Measurements from ENCODE around the gene GPC2.

DNA sequence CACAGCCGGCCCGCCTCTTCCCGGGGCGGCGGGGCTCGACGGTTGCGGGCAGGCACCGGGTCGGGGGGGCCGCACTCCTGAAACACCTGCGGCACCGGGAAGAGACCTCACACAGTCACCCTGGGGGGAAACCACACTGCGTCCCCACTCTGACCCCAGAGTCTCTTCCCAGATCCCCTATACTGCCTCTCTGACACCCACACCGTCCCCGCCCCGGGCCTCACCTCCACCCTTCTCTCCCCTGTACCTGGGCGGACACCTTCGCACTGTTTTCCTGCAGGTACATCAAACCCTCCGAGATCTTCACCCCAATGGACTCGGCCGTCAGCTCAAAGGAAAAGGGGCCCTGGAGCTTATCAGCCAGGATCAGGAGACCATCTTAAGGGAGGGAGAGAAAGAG lies 5.3 kb downstream of the GPC2 start:
- TF ChIP-seq HDAC2 (IDR thresholded peaks at IDR 0.05) (no peak), BHLHE40 (IDR thresholded peaks at IDR 0.05; ENCODE audit: low read depth, low read length) (no peak), EP300 (IDR thresholded peaks at IDR 0.05) (no peak), PHF8 (IDR thresholded peaks at IDR 0.05; ENCODE audit: borderline replicate concordance, low read depth) (no peak), SMC3 (IDR thresholded peaks at IDR 0.05) (no peak), POLR2A (IDR thresholded peaks at IDR 0.05; ENCODE audit: low read length) (no peak), CTCF (IDR thresholded peaks at IDR 0.05) (no peak), MAX (IDR thresholded peaks at IDR 0.05) (no peak), JUNB (IDR thresholded peaks at IDR 0.05) (no peak), EHMT2 (IDR thresholded peaks at IDR 0.05; ENCODE audit: low read depth) (no peak), ZC3H11A (IDR thresholded peaks at IDR 0.05) (no peak)
- TF ChIP-seq, protein P1, sequence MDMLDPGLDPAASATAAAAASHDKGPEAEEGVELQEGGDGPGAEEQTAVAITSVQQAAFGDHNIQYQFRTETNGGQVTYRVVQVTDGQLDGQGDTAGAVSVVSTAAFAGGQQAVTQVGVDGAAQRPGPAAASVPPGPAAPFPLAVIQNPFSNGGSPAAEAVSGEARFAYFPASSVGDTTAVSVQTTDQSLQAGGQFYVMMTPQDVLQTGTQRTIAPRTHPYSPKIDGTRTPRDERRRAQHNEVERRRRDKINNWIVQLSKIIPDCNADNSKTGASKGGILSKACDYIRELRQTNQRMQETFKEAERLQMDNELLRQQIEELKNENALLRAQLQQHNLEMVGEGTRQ (IDR thresholded peaks at IDR 0.05) = no peak
- TF ChIP-seq, protein P2, sequence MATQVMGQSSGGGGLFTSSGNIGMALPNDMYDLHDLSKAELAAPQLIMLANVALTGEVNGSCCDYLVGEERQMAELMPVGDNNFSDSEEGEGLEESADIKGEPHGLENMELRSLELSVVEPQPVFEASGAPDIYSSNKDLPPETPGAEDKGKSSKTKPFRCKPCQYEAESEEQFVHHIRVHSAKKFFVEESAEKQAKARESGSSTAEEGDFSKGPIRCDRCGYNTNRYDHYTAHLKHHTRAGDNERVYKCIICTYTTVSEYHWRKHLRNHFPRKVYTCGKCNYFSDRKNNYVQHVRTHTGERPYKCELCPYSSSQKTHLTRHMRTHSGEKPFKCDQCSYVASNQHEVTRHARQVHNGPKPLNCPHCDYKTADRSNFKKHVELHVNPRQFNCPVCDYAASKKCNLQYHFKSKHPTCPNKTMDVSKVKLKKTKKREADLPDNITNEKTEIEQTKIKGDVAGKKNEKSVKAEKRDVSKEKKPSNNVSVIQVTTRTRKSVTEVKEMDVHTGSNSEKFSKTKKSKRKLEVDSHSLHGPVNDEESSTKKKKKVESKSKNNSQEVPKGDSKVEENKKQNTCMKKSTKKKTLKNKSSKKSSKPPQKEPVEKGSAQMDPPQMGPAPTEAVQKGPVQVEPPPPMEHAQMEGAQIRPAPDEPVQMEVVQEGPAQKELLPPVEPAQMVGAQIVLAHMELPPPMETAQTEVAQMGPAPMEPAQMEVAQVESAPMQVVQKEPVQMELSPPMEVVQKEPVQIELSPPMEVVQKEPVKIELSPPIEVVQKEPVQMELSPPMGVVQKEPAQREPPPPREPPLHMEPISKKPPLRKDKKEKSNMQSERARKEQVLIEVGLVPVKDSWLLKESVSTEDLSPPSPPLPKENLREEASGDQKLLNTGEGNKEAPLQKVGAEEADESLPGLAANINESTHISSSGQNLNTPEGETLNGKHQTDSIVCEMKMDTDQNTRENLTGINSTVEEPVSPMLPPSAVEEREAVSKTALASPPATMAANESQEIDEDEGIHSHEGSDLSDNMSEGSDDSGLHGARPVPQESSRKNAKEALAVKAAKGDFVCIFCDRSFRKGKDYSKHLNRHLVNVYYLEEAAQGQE (IDR thresholded peaks at IDR 0.05) = no peak
